HEK293 (cell line): Measurements from ENCODE around the gene TUT1.

Experiments
- ATF2 ChIP-seq: fragments of 450-650 bp; formaldehyde crosslinking; IDR thresholded peaks from 2 replicates; pipeline ENCODE4 v1.5.1; 2016; ENCODE audit warnings: missing biosample characterization, missing genetic modification characterization, low read depth
- CTCF ChIP-seq: fragments of 450-650 bp; formaldehyde crosslinking; IDR thresholded peaks from 2 replicates; pipeline ENCODE4 v1.5.1; 2016; ENCODE audit warnings: missing biosample characterization, missing genetic modification characterization
- HOXA7 ChIP-seq: sonication (generic); formaldehyde crosslinking; IDR thresholded peaks from 2 replicates; pipeline ENCODE4 v1.8.1; 2022; ENCODE audit warnings: missing genetic modification reagents, borderline replicate concordance
- REST ChIP-seq: fragments of 450-650 bp; formaldehyde crosslinking; IDR thresholded peaks from 2 replicates; pipeline ENCODE4 v1.5.1; 2016; ENCODE audit warnings: missing biosample characterization, missing genetic modification characterization
- YY1 ChIP-seq: fragments of 450-650 bp; formaldehyde crosslinking; IDR thresholded peaks from 2 replicates; pipeline ENCODE4 v1.5.1; 2018; ENCODE audit warnings: missing biosample characterization, missing genetic modification characterization
- ZBTB11 ChIP-seq: fragments of 450-650 bp; formaldehyde crosslinking; conservative IDR thresholded peaks from 2 replicates; pipeline ENCODE4 v1.5.1; 2016; ENCODE audit warnings: low read depth, missing biosample characterization, missing genetic modification characterization
- ZNF140 ChIP-seq: fragments of 450-650 bp; formaldehyde crosslinking; IDR thresholded peaks from 2 replicates; pipeline ENCODE4 v1.5.1; 2016; ENCODE audit warnings: missing biosample characterization, missing genetic modification characterization
- ZNF169 ChIP-seq: fragments of 450-650 bp; formaldehyde crosslinking; IDR thresholded peaks from 2 replicates; pipeline ENCODE4 v1.5.1; 2016; ENCODE audit warnings: missing biosample characterization, missing genetic modification characterization
- ZNF335 ChIP-seq: fragments of 450-650 bp; formaldehyde crosslinking; conservative IDR thresholded peaks from 2 replicates; pipeline ENCODE4 v1.5.1; 2016; ENCODE audit warnings: missing biosample characterization, missing genetic modification characterization
- ZSCAN5A ChIP-seq: fragments of 450-650 bp; formaldehyde crosslinking; IDR thresholded peaks from 2 replicates; pipeline ENCODE4 v1.5.1; 2016; ENCODE audit warnings: missing biosample characterization, missing genetic modification characterization

GRCh38 chr11:62613291-62613778 is 22.0 kb upstream of the TUT1 start:
- TF ChIP-seq CTCF (tag by site-specific recombination) = no peak
- no peak for TF ChIP-seq ZNF140 (tag by site-specific recombination)
- TF ChIP-seq ZSCAN5A (tag by site-specific recombination) = no peak
- TF ChIP-seq ZNF169 (tag by site-specific recombination) = no peak
- no peak for TF ChIP-seq HOXA7 (CRISPR knock-in tag)
- no peak for TF ChIP-seq YY1
- no peak for TF ChIP-seq ZNF335 (tag by site-specific recombination)
- no peak for TF ChIP-seq REST (tag by site-specific recombination)
- TF ChIP-seq ATF2 (tag by site-specific recombination) = no peak
- no peak for TF ChIP-seq ZBTB11 (tag by site-specific recombination)
